GM18526 (cell line): ENCODE measurements around the gene CNNM2.

Source experiments
- POLR2A ChIP-seq: IDR thresholded peaks from 3 replicates; pipeline ENCODE4 v1.6.1; 2011; ENCODE audit not compliant: insufficient read length; ENCODE audit errors: extremely low read depth

CNNM2 gene

GRCh38 chr10:102917314-102917961 is 656 bp upstream of the CNNM2 start:
- TF ChIP-seq POLR2A = no peak

- no peak for TF ChIP-seq POLR2A
Observed at GRCh38 chr10:102918817-102919245, 737 bp downstream of the CNNM2 start.

- no peak for TF ChIP-seq POLR2A
Observed at GRCh38 chr10:102919246-102919959, 1.3 kb downstream of the CNNM2 start.

GRCh38 chr10:102919992-102920739 is 2.1 kb downstream of the CNNM2 start:
- no peak for TF ChIP-seq POLR2A

GRCh38 chr10:102923601-102924000 is 5.5 kb downstream of the CNNM2 start:
- TF ChIP-seq POLR2A = no peak

GRCh38 chr10:102926842-102927241 is 8.7 kb downstream of the CNNM2 start:
- no peak for TF ChIP-seq POLR2A

- TF ChIP-seq POLR2A = no peak
Observed at GRCh38 chr10:102927311-102928010, 9.4 kb downstream of the CNNM2 start.

- no peak for TF ChIP-seq POLR2A
Observed at GRCh38 chr10:102930720-102931119, 12.6 kb downstream of the CNNM2 start.

GRCh38 chr10:102931643-102932042 is 13.5 kb downstream of the CNNM2 start:
- no peak for TF ChIP-seq POLR2A

- no peak for TF ChIP-seq POLR2A
Observed at GRCh38 chr10:102935505-102935904, 17.4 kb downstream of the CNNM2 start.

GRCh38 chr10:102935939-102936605 is 18.0 kb downstream of the CNNM2 start:
- TF ChIP-seq POLR2A = no peak

GRCh38 chr10:102941401-102941800 is 23.3 kb downstream of the CNNM2 start:
- no peak for TF ChIP-seq POLR2A

- TF ChIP-seq POLR2A = no peak
Observed at GRCh38 chr10:102945449-102945848, 27.4 kb downstream of the CNNM2 start.

GRCh38 chr10:102945962-102946361 is 27.9 kb downstream of the CNNM2 start:
- TF ChIP-seq POLR2A = no peak

GRCh38 chr10:102946992-102947391 is 28.9 kb downstream of the CNNM2 start:
- no peak for TF ChIP-seq POLR2A
